ENCODE results near the gene CDON. TPM values are rescaled to one million over a fixed set of nuclear protein-coding genes. Genes with fewer than 3 reads are reported as not detected.

The CDON gene
- total RNA-seq, 1 donor from 2014 or later, result 71.3 TPM

DNA sequence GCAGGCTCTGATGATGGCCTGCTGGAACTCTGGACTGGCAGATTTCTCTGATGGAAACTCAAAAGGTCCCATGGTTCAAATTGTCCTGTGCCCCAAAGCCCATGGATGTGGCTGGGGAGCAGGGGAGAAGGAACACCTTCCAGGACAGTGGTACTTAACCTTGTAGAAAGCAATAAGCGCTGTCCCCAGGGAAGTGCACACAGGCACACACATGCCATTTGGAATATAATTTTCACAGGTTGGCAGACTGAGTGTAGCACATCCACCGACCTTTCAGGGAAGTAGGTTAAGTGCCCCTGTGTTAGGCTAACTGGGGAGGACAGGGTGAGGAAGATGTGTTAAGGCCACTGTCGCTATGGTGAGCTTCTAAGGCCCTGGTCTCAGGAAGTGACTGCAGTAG is 140.5 kb downstream of the CDON start:
- Histone ChIP-seq H3K4me2 (no peak overlapping the region), H3K27me3 (no peaks in the 10 kb centered on the region), H3K9me3 (ENCODE audit: low read depth) (no peaks in the 10 kb centered on the region), H3K4me1 (peaks cover 8% of the 10 kb centered on the region), H3K4me3 (no peak overlapping the region), H3K79me2 (ENCODE audit: low read depth) (no peaks in the 10 kb centered on the region), H4K20me1 (ENCODE audit: low read depth) (no peaks in the 10 kb centered on the region), H3K36me3 (no peaks in the 10 kb centered on the region), H3F3A (ENCODE audit: low read depth) (no peaks in the 10 kb centered on the region), H3K27ac (no peak overlapping the region), H3K9ac (no peak overlapping the region), H2AFZ (replicated peaks) (no peak overlapping the region)
- H3K36me3 Mint-ChIP-seq, result no peaks in the 10 kb centered on the region
- H3K4me1 Mint-ChIP-seq, result peaks cover 15% of the 10 kb centered on the region
- TF ChIP-seq EZH2 (IDR thresholded peaks at IDR 0.05), result no peak
- TF ChIP-seq, protein P1, sequence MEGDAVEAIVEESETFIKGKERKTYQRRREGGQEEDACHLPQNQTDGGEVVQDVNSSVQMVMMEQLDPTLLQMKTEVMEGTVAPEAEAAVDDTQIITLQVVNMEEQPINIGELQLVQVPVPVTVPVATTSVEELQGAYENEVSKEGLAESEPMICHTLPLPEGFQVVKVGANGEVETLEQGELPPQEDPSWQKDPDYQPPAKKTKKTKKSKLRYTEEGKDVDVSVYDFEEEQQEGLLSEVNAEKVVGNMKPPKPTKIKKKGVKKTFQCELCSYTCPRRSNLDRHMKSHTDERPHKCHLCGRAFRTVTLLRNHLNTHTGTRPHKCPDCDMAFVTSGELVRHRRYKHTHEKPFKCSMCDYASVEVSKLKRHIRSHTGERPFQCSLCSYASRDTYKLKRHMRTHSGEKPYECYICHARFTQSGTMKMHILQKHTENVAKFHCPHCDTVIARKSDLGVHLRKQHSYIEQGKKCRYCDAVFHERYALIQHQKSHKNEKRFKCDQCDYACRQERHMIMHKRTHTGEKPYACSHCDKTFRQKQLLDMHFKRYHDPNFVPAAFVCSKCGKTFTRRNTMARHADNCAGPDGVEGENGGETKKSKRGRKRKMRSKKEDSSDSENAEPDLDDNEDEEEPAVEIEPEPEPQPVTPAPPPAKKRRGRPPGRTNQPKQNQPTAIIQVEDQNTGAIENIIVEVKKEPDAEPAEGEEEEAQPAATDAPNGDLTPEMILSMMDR (IDR thresholded peaks at IDR 0.05), result no peak
- no peak for TF ChIP-seq EZH2phosphoT487 (IDR thresholded peaks at IDR 0.05)
- no peaks in the 10 kb centered on the region for H3K9me3 Mint-ChIP-seq
- DNase-seq (ENCODE audit: low spot score), result no peak
- H3K27me3 Mint-ChIP-seq (ENCODE audit: insufficient read depth, low read depth), result no peaks in the 10 kb centered on the region
- peak overlapping the region; percentile 53 for H3K27ac Mint-ChIP-seq
- H3K4me3 Mint-ChIP-seq, result no peak overlapping the region

DNA sequence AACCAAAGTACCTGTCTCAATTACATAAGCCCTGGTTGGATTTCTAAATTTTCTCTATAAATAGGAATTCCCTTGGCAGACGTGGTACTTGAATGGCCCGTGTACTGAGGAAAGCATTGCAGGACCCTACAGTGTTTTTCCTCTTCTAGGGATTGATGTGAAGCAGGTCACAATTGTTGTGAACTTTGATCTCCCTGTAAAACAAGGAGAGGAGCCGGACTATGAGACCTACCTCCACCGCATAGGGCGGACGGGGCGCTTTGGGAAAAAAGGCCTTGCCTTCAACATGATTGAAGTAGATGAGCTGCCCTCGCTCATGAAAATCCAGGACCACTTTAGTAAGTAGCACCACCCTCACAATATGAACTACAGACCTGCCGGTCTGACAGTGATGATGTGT is 141.6 kb downstream of the CDON start:
- Mint-ChIP-seq H3K4me3 (no peak overlapping the region), H3K27ac (no peak overlapping the region), H3K4me1 (peaks cover 12% of the 10 kb centered on the region), H3K9me3 (no peaks in the 10 kb centered on the region), H3K36me3 (no peaks in the 10 kb centered on the region), H3K27me3 (ENCODE audit: insufficient read depth, low read depth) (no peaks in the 10 kb centered on the region)
- Histone ChIP-seq H3K27ac (no peak overlapping the region), H3K9ac (no peak overlapping the region), H3K4me1 (peaks cover 8% of the 10 kb centered on the region), H3K79me2 (ENCODE audit: low read depth) (no peaks in the 10 kb centered on the region), H4K20me1 (ENCODE audit: low read depth) (no peaks in the 10 kb centered on the region), H2AFZ (replicated peaks) (no peak overlapping the region), H3K27me3 (no peaks in the 10 kb centered on the region), H3K4me3 (no peak overlapping the region), H3K36me3 (no peaks in the 10 kb centered on the region), H3K9me3 (ENCODE audit: low read depth) (no peaks in the 10 kb centered on the region), H3F3A (ENCODE audit: low read depth) (no peaks in the 10 kb centered on the region), H3K4me2 (no peak overlapping the region)
- TF ChIP-seq EZH2phosphoT487 (IDR thresholded peaks at IDR 0.05) (no peak), EZH2 (IDR thresholded peaks at IDR 0.05) (no peak)
- TF ChIP-seq, protein P1 (IDR thresholded peaks at IDR 0.05), result no peak
- no peak for DNase-seq (ENCODE audit: low spot score)

DNA sequence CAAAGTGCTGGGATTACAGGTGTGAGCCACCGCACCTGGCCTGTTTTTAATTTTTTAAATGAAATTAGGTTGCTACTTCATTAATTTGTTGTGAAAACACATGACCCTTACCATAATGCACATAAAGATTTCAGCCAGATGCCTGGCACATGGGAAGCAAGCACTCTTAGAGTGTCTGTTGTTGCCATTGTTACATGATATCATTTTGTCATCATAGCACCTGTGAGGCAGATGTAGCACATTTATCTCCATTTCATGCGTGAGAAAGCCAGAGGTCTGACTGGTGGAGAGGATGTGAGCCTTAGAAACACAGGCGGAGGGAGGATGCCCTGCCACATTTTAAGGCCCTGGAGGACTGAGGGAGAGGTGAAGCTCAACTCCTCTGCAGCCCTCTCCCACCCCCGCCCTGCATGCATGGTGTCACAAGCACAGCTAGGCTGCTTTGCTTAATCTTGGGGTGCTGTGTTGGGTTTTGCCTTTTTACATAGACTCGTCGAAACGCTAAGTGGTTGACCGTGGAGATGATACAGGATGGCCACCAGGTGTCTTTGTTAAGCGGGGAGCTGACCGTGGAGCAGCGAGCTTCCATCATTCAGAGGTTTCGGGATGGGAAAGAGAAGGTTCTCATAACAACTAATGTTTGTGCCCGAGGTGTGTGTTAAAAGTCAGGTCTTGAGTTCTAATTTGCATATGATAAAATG is 144.4 kb downstream of the CDON start:
- H3K4me1 Mint-ChIP-seq, result no peaks in the 10 kb centered on the region

More for the DNA sequence above, 144.4 kb downstream of the CDON start:
- H3K36me3 Mint-ChIP-seq, result no peaks in the 10 kb centered on the region
- H3K27ac Mint-ChIP-seq, result no peak overlapping the region
- H3K27me3 Mint-ChIP-seq (ENCODE audit: insufficient read depth, low read depth), result no peaks in the 10 kb centered on the region
- no peaks in the 10 kb centered on the region for H3K9me3 ChIP-seq (ENCODE audit: low read depth)
- H3K27ac ChIP-seq, result no peak overlapping the region
- H2AFZ ChIP-seq (replicated peaks), result no peak overlapping the region
- H3K4me2 ChIP-seq, result no peak overlapping the region
- no peaks in the 10 kb centered on the region for H3K9me3 Mint-ChIP-seq
- no peak overlapping the region for H3K4me3 Mint-ChIP-seq
- H4K20me1 ChIP-seq (ENCODE audit: low read depth), result no peaks in the 10 kb centered on the region
- no peaks in the 10 kb centered on the region for H3K27me3 ChIP-seq
- DNase-seq (ENCODE audit: low spot score), result no peak
- H3K4me1 ChIP-seq, result no peaks in the 10 kb centered on the region
- no peak for TF ChIP-seq EZH2 (IDR thresholded peaks at IDR 0.05)
- TF ChIP-seq EZH2phosphoT487 (IDR thresholded peaks at IDR 0.05), result no peak
- TF ChIP-seq, protein P1 (IDR thresholded peaks at IDR 0.05), result peak; percentile 29
- no peak overlapping the region for H3K4me3 ChIP-seq
- H3K79me2 ChIP-seq (ENCODE audit: low read depth), result no peaks in the 10 kb centered on the region
- H3K9ac ChIP-seq, result no peak overlapping the region
- no peaks in the 10 kb centered on the region for H3F3A ChIP-seq (ENCODE audit: low read depth)
- no peaks in the 10 kb centered on the region for H3K36me3 ChIP-seq
